ENCODE results near the gene RAPGEF2. TPM values are rescaled to one million over a fixed set of nuclear protein-coding genes. Genes with fewer than 3 reads are reported as not detected.

The RAPGEF2 gene
- total and polyA plus RNA-seq, 2 of the 8 experiments (the other 6 are each of a cell fraction or from before 2014, with no cell fraction given), result 24.4 to 48.6 TPM

GRCh38 chr4:159096434-159096833 lies 6.4 kb upstream of the RAPGEF2 start:
- no peaks in the 10 kb centered on the region for H3K9me3 ChIP-seq (ENCODE audit: insufficient read depth in 2 of 2, low read depth in 1 of 2, low read length in 1 of 2)
- no peak overlapping the region for H2AFZ ChIP-seq (ENCODE audit: low read length)
- CTCF ChIA-PET (ENCODE audit: partially characterized antibody), result interaction anchor here (0.6 to 2.4 kb wide), 5 partner anchors 95 to 245 kb away, joined by 3 to 6 read pairs (median 3); no protein-coding TSS in a partner anchor
- 95% methylated on average over 3 of the region's 3 CpGs; no CpG with 5 or more reads in 1 of the 2 experiments for WGBS, 2 experiments (ENCODE audit: extremely low coverage in 1 of 2, insufficient coverage in 1 of 2, insufficient read length in 1 of 2, insufficient replicate concordance in 2 of 2, low coverage in 1 of 2, low lambda C conversion rate in 2 of 2, missing lambda C conversion rate in 1 of 2)
- no peak overlapping the region for H4K8ac ChIP-seq (ENCODE audit: extremely low read depth, insufficient read depth, low read length)
- H3K4ac ChIP-seq (replicated peaks; ENCODE audit: insufficient read length, low read depth, low read length), result no peak overlapping the region
- no peaks in the 10 kb centered on the region for H4K20me1 ChIP-seq (replicated peaks in 1 of 2; ENCODE audit: control insufficient read depth in 1 of 2, insufficient read depth in 2 of 2, low read length in 2 of 2)
- no peak overlapping the region for H2BK5ac ChIP-seq (ENCODE audit: low read depth, low read length)
- FAIRE-seq, result no peak
- no peak overlapping the region for H2BK20ac ChIP-seq (ENCODE audit: low read length)
- H4K91ac ChIP-seq (replicated peaks; ENCODE audit: insufficient read length, low read length), result no peak overlapping the region
- no peak overlapping the region for H3K23ac ChIP-seq (ENCODE audit: insufficient read length)
- no peaks in the 10 kb centered on the region for H3K79me1 ChIP-seq (ENCODE audit: low read depth, low read length)
- H4K5ac ChIP-seq (ENCODE audit: insufficient read length, low read depth, low read length), result no peak overlapping the region
- POLR2A ChIA-PET (ENCODE audit: partially characterized antibody), result no interaction called here
- no peak overlapping the region for H3K4me2 ChIP-seq (ENCODE audit: insufficient read depth in 1 of 2, low read depth in 2 of 2, low read length in 2 of 2)
- H3K9ac ChIP-seq (replicated peaks in 1 of 4; ENCODE audit: extremely low read depth in 1 of 4, low read depth in 3 of 4, low read length in 3 of 4), result no peak overlapping the region
- no peak overlapping the region for H3K18ac ChIP-seq (ENCODE audit: extremely low read depth, low read length)
- H3K36me3 ChIP-seq (ENCODE audit: control insufficient read depth in 2 of 4, insufficient read depth in 4 of 4, low read length in 3 of 4), result no peaks in the 10 kb centered on the region
- H3K4me3 ChIP-seq (ENCODE audit: extremely low read depth in 1 of 4, insufficient read depth in 2 of 4, low read depth in 3 of 4, low read length in 4 of 4), result no peak overlapping the region
- H2BK12ac ChIP-seq (ENCODE audit: low read depth, low read length), result no peak overlapping the region
- TF ChIP-seq BRCA1 (IDR thresholded peaks at IDR 0.05; ENCODE audit: low read depth, low read length) (no peak), POLR2AphosphoS5 (IDR thresholded peaks at IDR 0.05; ENCODE audit: low read depth, low read length) (no peak), SIN3A (conservative IDR thresholded peaks at IDR 0.05 in 1 of 2, IDR thresholded peaks at IDR 0.05 in 1 of 2; ENCODE audit: low read depth in 1 of 2, low read length in 2 of 2) (no peak), EGR1 (IDR thresholded peaks at IDR 0.05; ENCODE audit: borderline replicate concordance, low read depth, low read length) (no peak), TAF1 (IDR thresholded peaks at IDR 0.05; ENCODE audit: low read depth, low read length) (no peak)
- H3K27ac ChIP-seq (ENCODE audit: low read depth, low read length), result no peak overlapping the region
- H3K23me2 ChIP-seq (ENCODE audit: low read depth, low read length), result no peaks in the 10 kb centered on the region
- DNase-seq (ENCODE audit: low read depth in 1 of 2, low spot score in 2 of 2), result no peak
- no peak overlapping the region for H2BK120ac ChIP-seq (replicated peaks; ENCODE audit: low read depth, low read length)
- no peak overlapping the region for H3K56ac ChIP-seq (replicated peaks; ENCODE audit: insufficient read length, low read depth, low read length)
- H3K4me1 ChIP-seq (replicated peaks in 1 of 4; ENCODE audit: control insufficient read depth in 3 of 4, insufficient read depth in 4 of 4, low read length in 3 of 4), result peaks cover 0 to 2% (median 0%) of the 10 kb centered on the region in 4 experiments; a peak in 2 of 7 replicates
- no peaks in the 10 kb centered on the region for H3K79me2 ChIP-seq (ENCODE audit: control insufficient read depth in 1 of 2, insufficient read depth in 2 of 2, low read length in 2 of 2)
- H3K14ac ChIP-seq (ENCODE audit: insufficient read length), result no peak overlapping the region
- no peak overlapping the region for H2BK15ac ChIP-seq (ENCODE audit: low read length)
- no peak overlapping the region for H2AK5ac ChIP-seq (ENCODE audit: low read depth, low read length)
- 0 out of 7 replicates have a peak, but pooled peaks cover 0 to 4% (median 0%) of the 10 kb centered on the region in 4 experiments for H3K27me3 ChIP-seq (replicated peaks in 1 of 4; ENCODE audit: control insufficient read depth in 3 of 4, extremely low read depth in 1 of 4, insufficient read depth in 3 of 4, low read length in 3 of 4)

Measured in H1 (cell line).